WTC11 (cell line): ENCODE measurements around the gene TSPAN17. TPM values are rescaled to one million over a fixed set of nuclear protein-coding genes. Genes with fewer than 3 reads are reported as not detected.

Source experiments
- ATAC-seq: fragments of 200-7000 bp; cut with Tn5 transposase; 2 replicates; pipeline ENCODE4 v1.10.0; 2021; ENCODE audit warnings: mild to moderate bottlenecking, moderate library complexity
- CTCF ChIA-PET: fragments of 300-600 bp; sonication (Branson Sonifier 250); formaldehyde crosslinking; loops from one replicate; lab custom pipeline; 2021; ENCODE audit warnings: antibody characterized with exemption; lab: Charles Lee
- POLR2A ChIA-PET: fragments of 350-600 bp; sonication (Branson Sonifier 250); formaldehyde crosslinking; loops from one replicate; lab custom pipeline; 2021; ENCODE audit warnings: antibody characterized with exemption; lab: Charles Lee
- DNase-seq: peaks from one replicate; pipeline ENCODE4 v3.0.0; 2021; ENCODE audit warnings: low spot score
- H3K27ac Mint-ChIP-seq: 2 replicates; pipeline ENCODE4 v1.8.0; 2021; ENCODE audit warnings: mixed read lengths
- H3K27me3 Mint-ChIP-seq: 2 replicates; pipeline ENCODE4 v1.8.0; 2021; ENCODE audit warnings: low read depth, mild to moderate bottlenecking, moderate library complexity, mixed read lengths
- H3K36me3 Mint-ChIP-seq: 2 replicates; pipeline ENCODE4 v1.8.0; 2021; ENCODE audit warnings: mixed read lengths
- H3K4me1 Mint-ChIP-seq: 2 replicates; pipeline ENCODE4 v1.8.0; 2022; ENCODE audit warnings: mixed read lengths
- H3K4me3 Mint-ChIP-seq: 2 replicates; pipeline ENCODE4 v1.8.0; 2021; ENCODE audit warnings: mild to moderate bottlenecking, moderate library complexity, mixed read lengths
- H3K9me3 Mint-ChIP-seq: 2 replicates; pipeline ENCODE4 v1.8.0; 2021; ENCODE audit warnings: mixed read lengths
- CBFB ChIP-seq: sonication (generic); formaldehyde crosslinking; IDR thresholded peaks from 2 replicates; pipeline ENCODE4 v1.8.1; 2022; ENCODE audit warnings: mild to moderate bottlenecking, low read depth, missing genetic modification reagents
- CREM ChIP-seq: sonication (generic); formaldehyde crosslinking; IDR thresholded peaks from 2 replicates; pipeline ENCODE4 v1.8.1; 2022; ENCODE audit warnings: mild to moderate bottlenecking, missing genetic modification reagents, moderate library complexity
- ELF4 ChIP-seq: sonication (generic); formaldehyde crosslinking; IDR thresholded peaks from 2 replicates; pipeline ENCODE4 v1.8.1; 2022; ENCODE audit warnings: low read depth, mild to moderate bottlenecking, moderate library complexity, missing genetic modification reagents
- GRHL2 ChIP-seq: fragments of 250-450 bp; sonication (Bioruptor Pico); IDR thresholded peaks from 2 replicates; pipeline ENCODE4 v1.8.0; 2022; ENCODE audit warnings: mild to moderate bottlenecking, moderate library complexity; ENCODE audit not compliant: insufficient replicate concordance, severe bottlenecking
- GTF2I ChIP-seq: fragments of 250-450 bp; sonication (Bioruptor Pico); conservative IDR thresholded peaks from 2 replicates; pipeline ENCODE4 v1.4.0; 2021; ENCODE audit warnings: mild to moderate bottlenecking
- JUN ChIP-seq: sonication (generic); formaldehyde crosslinking; IDR thresholded peaks from 2 replicates; pipeline ENCODE4 v1.8.0; 2023; ENCODE audit warnings: mild to moderate bottlenecking, missing genetic modification reagents
- MXD4 ChIP-seq: fragments of 250-450 bp; sonication (Bioruptor Pico); IDR thresholded peaks from 2 replicates; pipeline ENCODE4 v1.8.0; 2021; ENCODE audit warnings: mild to moderate bottlenecking, moderate library complexity, borderline replicate concordance
- NFYB ChIP-seq: sonication (generic); formaldehyde crosslinking; conservative IDR thresholded peaks from 2 replicates; pipeline ENCODE4 v1.8.0; 2022; ENCODE audit warnings: low read depth, missing genetic modification reagents
- NR1H2 ChIP-seq: sonication (generic); formaldehyde crosslinking; IDR thresholded peaks from 2 replicates; pipeline ENCODE4 v1.9.0; 2021; ENCODE audit warnings: mild to moderate bottlenecking, moderate library complexity, missing genetic modification reagents
- NR2C2 ChIP-seq: sonication (generic); formaldehyde crosslinking; IDR thresholded peaks from 2 replicates; pipeline ENCODE4 v1.8.0; 2022; ENCODE audit warnings: mild to moderate bottlenecking, missing genetic modification reagents
- RELA ChIP-seq: sonication (generic); formaldehyde crosslinking; IDR thresholded peaks from 2 replicates; pipeline ENCODE4 v1.8.1; 2022; ENCODE audit warnings: missing genetic modification reagents, mild to moderate bottlenecking, borderline replicate concordance
- SMAD4 ChIP-seq: sonication (generic); formaldehyde crosslinking; IDR thresholded peaks from 2 replicates; pipeline ENCODE4 v1.8.0; 2022; ENCODE audit warnings: mild to moderate bottlenecking, missing genetic modification reagents
- ZNF671 ChIP-seq: fragments of 250-450 bp; sonication (Bioruptor Pico); IDR thresholded peaks from 2 replicates; pipeline ENCODE4 v1.8.0; 2021; ENCODE audit warnings: mild to moderate bottlenecking
- total RNA-seq: library from RNA; stranded (reverse); gene quantifications from 3 replicates; pipeline ENCODE4 v1.2.3, GENCODE V29; 2021
- TF ChIP-seq, protein P1 (sequence below): sonication (generic); formaldehyde crosslinking; IDR thresholded peaks from 2 replicates; pipeline ENCODE4 v1.8.0; 2022; ENCODE audit warnings: missing genetic modification reagents
- TF ChIP-seq, protein P2 (sequence below): sonication (generic); formaldehyde crosslinking; IDR thresholded peaks from 2 replicates; pipeline ENCODE4 v1.8.1; 2023; ENCODE audit warnings: mild to moderate bottlenecking, missing genetic modification reagents, moderate library complexity
- TF ChIP-seq, protein P3 (sequence below): fragments of 250-450 bp; sonication (Bioruptor Pico); IDR thresholded peaks from 2 replicates; pipeline ENCODE4 v1.9.0; 2021; ENCODE audit warnings: moderate library complexity, mild to moderate bottlenecking, inconsistent platforms, borderline replicate concordance
- TF ChIP-seq, protein P4 (sequence below): sonication (generic); formaldehyde crosslinking; IDR thresholded peaks from 2 replicates; pipeline ENCODE4 v1.8.1; 2022; ENCODE audit warnings: mild to moderate bottlenecking, missing genetic modification reagents, moderate library complexity, borderline replicate concordance
- TF ChIP-seq, protein P5 (sequence below): sonication (generic); formaldehyde crosslinking; IDR thresholded peaks from 2 replicates; pipeline ENCODE4 v1.8.1; 2023; ENCODE audit warnings: mild to moderate bottlenecking, moderate library complexity, missing genetic modification reagents
- TF ChIP-seq, protein P6 (sequence below): fragments of 250-450 bp; sonication (Bioruptor Pico); IDR thresholded peaks from 2 replicates; pipeline ENCODE4 v1.9.0; 2021; ENCODE audit warnings: mild to moderate bottlenecking
- TF ChIP-seq, protein P7 (sequence below): sonication (generic); formaldehyde crosslinking; IDR thresholded peaks from 2 replicates; pipeline ENCODE4 v1.8.0; 2022; ENCODE audit warnings: mild to moderate bottlenecking, missing genetic modification reagents
- TF ChIP-seq, protein P8 (sequence below): sonication (generic); formaldehyde crosslinking; IDR thresholded peaks from 2 replicates; pipeline ENCODE4 v1.8.1; 2022; ENCODE audit warnings: mild to moderate bottlenecking, moderate library complexity, missing genetic modification reagents
- TF ChIP-seq, protein P9 (sequence below): fragments of 200-600 bp; IDR thresholded peaks from 2 replicates; pipeline ENCODE4 v1.8.0; 2022; ENCODE audit warnings: antibody characterized with exemption

Gene TSPAN17
- total RNA-seq, 1 experiment from 2014 or later, result 47.8 TPM

DNA sequence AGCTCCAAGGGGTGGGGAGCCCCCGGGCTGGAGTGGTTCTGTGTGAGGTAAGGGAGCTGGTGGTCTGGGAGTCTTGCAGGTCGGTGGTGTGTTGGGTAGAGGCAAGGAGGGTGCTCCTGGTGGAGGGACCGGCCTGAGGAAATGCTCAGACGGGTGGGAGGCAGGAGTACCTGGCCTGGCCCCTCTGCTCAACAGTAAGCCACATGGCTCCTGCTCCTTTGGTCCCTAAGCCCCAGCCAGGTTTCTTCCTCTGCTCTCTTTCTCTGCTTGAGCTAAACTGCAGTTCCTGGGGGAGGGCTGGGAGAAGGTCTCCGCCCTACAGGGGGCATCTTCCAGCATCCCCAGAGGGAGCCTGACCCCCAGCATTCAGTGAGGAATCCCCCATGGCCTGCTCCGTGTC, 17.2 kb downstream of the TSPAN17 start:
- DNase-seq, result no peak
- peaks cover 4% of the 10 kb centered on the region; the same call in 1 of the 2 replicates for H3K27me3 Mint-ChIP-seq
- ChIA-PET POLR2A (interaction anchor here (0.7 kb wide), 1 partner anchor 76 kb away, joined by 3 read pairs; no protein-coding TSS in a partner anchor), CTCF (interaction anchor here (1.0 to 1.5 kb wide), 8 partner anchors 15 to 447 kb away, joined by 3 to 5 read pairs (median 4); no protein-coding TSS in a partner anchor)
- H3K27ac Mint-ChIP-seq, result no peak overlapping the region
- 0 out of 2 replicates have a peak, but pooled peaks cover 2% of the 10 kb centered on the region for H3K36me3 Mint-ChIP-seq
- no peak for ATAC-seq
- peaks cover 8% of the 10 kb centered on the region for H3K4me1 Mint-ChIP-seq
- H3K9me3 Mint-ChIP-seq, result no peaks in the 10 kb centered on the region
- H3K4me3 Mint-ChIP-seq, result no peak overlapping the region
- TF ChIP-seq CREM (CRISPR knock-in tag), result no peak
- TF ChIP-seq, protein P1, sequence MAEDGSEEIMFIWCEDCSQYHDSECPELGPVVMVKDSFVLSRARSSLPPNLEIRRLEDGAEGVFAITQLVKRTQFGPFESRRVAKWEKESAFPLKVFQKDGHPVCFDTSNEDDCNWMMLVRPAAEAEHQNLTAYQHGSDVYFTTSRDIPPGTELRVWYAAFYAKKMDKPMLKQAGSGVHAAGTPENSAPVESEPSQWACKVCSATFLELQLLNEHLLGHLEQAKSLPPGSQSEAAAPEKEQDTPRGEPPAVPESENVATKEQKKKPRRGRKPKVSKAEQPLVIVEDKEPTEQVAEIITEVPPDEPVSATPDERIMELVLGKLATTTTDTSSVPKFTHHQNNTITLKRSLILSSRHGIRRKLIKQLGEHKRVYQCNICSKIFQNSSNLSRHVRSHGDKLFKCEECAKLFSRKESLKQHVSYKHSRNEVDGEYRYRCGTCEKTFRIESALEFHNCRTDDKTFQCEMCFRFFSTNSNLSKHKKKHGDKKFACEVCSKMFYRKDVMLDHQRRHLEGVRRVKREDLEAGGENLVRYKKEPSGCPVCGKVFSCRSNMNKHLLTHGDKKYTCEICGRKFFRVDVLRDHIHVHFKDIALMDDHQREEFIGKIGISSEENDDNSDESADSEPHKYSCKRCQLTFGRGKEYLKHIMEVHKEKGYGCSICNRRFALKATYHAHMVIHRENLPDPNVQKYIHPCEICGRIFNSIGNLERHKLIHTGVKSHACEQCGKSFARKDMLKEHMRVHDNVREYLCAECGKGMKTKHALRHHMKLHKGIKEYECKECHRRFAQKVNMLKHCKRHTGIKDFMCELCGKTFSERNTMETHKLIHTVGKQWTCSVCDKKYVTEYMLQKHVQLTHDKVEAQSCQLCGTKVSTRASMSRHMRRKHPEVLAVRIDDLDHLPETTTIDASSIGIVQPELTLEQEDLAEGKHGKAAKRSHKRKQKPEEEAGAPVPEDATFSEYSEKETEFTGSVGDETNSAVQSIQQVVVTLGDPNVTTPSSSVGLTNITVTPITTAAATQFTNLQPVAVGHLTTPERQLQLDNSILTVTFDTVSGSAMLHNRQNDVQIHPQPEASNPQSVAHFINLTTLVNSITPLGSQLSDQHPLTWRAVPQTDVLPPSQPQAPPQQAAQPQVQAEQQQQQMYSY (CRISPR knock-in tag), result peak; percentile 57; the same call in 1 of the 2 replicates
- TF ChIP-seq, protein P2, sequence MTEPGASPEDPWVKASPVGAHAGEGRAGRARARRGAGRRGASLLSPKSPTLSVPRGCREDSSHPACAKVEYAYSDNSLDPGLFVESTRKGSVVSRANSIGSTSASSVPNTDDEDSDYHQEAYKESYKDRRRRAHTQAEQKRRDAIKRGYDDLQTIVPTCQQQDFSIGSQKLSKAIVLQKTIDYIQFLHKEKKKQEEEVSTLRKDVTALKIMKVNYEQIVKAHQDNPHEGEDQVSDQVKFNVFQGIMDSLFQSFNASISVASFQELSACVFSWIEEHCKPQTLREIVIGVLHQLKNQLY (CRISPR knock-in tag), result no peak

DNA sequence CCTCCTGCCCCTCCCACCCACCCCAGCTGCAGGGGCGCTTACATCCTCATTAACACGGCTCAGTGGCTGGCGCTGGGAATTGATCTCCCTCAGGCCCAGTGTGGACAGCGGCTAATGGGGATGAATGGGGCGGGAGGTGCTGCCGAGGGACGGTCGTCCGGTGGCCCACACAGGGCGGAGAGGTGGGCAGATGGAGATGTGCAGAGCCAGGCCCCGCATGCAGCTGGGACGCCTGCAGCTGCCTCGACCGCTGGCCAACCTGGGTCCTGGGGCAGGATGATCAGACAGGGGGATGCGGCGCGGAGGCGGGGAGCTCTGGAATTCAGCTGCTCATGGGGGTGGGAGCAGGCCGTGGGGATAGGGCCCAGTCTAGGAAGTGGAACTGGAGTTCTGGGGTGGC, 17.6 kb downstream of the TSPAN17 start:
- Mint-ChIP-seq H3K4me1 (peaks cover 8% of the 10 kb centered on the region), H3K27me3 (peaks cover 4% of the 10 kb centered on the region; the same call in 1 of the 2 replicates), H3K36me3 (0 out of 2 replicates have a peak, but pooled peaks cover 2% of the 10 kb centered on the region), H3K4me3 (no peak overlapping the region), H3K27ac (no peak overlapping the region), H3K9me3 (no peaks in the 10 kb centered on the region)
- TF ChIP-seq CBFB (CRISPR knock-in tag) (no peak), CREM (CRISPR knock-in tag) (no peak), GTF2I (CRISPR knock-in tag) (no peak), NR1H2 (CRISPR knock-in tag) (no peak), JUN (CRISPR knock-in tag) (no peak), MXD4 (CRISPR knock-in tag) (no peak), ELF4 (no peak), GRHL2 (CRISPR knock-in tag) (no peak), RELA (CRISPR knock-in tag) (no peak), SMAD4 (CRISPR knock-in tag) (no peak), NR2C2 (no peak), ZNF671 (CRISPR knock-in tag) (no peak), NFYB (CRISPR knock-in tag) (no peak)
- TF ChIP-seq, protein P3, sequence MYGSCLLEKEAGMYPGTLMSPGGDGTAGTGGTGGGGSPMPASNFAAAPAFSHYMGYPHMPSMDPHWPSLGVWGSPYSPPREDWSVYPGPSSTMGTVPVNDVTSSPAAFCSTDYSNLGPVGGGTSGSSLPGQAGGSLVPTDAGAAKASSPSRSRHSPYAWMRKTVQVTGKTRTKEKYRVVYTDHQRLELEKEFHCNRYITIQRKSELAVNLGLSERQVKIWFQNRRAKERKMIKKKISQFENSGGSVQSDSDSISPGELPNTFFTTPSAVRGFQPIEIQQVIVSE (CRISPR knock-in tag), result no peak
- TF ChIP-seq, protein P4, sequence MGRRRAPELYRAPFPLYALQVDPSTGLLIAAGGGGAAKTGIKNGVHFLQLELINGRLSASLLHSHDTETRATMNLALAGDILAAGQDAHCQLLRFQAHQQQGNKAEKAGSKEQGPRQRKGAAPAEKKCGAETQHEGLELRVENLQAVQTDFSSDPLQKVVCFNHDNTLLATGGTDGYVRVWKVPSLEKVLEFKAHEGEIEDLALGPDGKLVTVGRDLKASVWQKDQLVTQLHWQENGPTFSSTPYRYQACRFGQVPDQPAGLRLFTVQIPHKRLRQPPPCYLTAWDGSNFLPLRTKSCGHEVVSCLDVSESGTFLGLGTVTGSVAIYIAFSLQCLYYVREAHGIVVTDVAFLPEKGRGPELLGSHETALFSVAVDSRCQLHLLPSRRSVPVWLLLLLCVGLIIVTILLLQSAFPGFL (CRISPR knock-in tag), result no peak
- TF ChIP-seq, protein P5, sequence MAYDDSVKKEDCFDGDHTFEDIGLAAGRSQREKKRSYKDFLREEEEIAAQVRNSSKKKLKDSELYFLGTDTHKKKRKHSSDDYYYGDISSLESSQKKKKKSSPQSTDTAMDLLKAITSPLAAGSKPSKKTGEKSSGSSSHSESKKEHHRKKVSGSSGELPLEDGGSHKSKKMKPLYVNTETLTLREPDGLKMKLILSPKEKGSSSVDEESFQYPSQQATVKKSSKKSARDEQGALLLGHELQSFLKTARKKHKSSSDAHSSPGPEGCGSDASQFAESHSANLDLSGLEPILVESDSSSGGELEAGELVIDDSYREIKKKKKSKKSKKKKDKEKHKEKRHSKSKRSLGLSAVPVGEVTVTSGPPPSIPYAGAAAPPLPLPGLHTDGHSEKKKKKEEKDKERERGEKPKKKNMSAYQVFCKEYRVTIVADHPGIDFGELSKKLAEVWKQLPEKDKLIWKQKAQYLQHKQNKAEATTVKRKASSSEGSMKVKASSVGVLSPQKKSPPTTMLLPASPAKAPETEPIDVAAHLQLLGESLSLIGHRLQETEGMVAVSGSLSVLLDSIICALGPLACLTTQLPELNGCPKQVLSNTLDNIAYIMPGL (CRISPR knock-in tag), result no peak
- TF ChIP-seq, protein P6, sequence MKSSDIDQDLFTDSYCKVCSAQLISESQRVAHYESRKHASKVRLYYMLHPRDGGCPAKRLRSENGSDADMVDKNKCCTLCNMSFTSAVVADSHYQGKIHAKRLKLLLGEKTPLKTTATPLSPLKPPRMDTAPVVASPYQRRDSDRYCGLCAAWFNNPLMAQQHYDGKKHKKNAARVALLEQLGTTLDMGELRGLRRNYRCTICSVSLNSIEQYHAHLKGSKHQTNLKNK, result no peak
- TF ChIP-seq, protein P7, sequence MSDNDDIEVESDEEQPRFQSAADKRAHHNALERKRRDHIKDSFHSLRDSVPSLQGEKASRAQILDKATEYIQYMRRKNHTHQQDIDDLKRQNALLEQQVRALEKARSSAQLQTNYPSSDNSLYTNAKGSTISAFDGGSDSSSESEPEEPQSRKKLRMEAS (CRISPR knock-in tag), result no peak
- TF ChIP-seq, protein P8, sequence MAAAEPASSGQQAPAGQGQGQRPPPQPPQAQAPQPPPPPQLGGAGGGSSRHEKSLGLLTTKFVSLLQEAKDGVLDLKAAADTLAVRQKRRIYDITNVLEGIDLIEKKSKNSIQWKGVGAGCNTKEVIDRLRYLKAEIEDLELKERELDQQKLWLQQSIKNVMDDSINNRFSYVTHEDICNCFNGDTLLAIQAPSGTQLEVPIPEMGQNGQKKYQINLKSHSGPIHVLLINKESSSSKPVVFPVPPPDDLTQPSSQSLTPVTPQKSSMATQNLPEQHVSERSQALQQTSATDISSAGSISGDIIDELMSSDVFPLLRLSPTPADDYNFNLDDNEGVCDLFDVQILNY (CRISPR knock-in tag), result no peak
- TF ChIP-seq, protein P9, sequence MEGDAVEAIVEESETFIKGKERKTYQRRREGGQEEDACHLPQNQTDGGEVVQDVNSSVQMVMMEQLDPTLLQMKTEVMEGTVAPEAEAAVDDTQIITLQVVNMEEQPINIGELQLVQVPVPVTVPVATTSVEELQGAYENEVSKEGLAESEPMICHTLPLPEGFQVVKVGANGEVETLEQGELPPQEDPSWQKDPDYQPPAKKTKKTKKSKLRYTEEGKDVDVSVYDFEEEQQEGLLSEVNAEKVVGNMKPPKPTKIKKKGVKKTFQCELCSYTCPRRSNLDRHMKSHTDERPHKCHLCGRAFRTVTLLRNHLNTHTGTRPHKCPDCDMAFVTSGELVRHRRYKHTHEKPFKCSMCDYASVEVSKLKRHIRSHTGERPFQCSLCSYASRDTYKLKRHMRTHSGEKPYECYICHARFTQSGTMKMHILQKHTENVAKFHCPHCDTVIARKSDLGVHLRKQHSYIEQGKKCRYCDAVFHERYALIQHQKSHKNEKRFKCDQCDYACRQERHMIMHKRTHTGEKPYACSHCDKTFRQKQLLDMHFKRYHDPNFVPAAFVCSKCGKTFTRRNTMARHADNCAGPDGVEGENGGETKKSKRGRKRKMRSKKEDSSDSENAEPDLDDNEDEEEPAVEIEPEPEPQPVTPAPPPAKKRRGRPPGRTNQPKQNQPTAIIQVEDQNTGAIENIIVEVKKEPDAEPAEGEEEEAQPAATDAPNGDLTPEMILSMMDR, result no peak
- DNase-seq (no peak), ATAC-seq (no peak)
- ChIA-PET CTCF (interaction anchor here (0.6 to 1.5 kb wide), 8 partner anchors 15 to 447 kb away, joined by 3 to 5 read pairs (median 4); no protein-coding TSS in a partner anchor), POLR2A (no interaction called here)
